ENCODE measurements around the gene PLB1. TPM values are rescaled to one million over a fixed set of nuclear protein-coding genes. Genes with fewer than 3 reads are reported as not detected.

PLB1 gene
- total RNA-seq, 1 experiment from 2014 or later, result 0.10 TPM

DNA sequence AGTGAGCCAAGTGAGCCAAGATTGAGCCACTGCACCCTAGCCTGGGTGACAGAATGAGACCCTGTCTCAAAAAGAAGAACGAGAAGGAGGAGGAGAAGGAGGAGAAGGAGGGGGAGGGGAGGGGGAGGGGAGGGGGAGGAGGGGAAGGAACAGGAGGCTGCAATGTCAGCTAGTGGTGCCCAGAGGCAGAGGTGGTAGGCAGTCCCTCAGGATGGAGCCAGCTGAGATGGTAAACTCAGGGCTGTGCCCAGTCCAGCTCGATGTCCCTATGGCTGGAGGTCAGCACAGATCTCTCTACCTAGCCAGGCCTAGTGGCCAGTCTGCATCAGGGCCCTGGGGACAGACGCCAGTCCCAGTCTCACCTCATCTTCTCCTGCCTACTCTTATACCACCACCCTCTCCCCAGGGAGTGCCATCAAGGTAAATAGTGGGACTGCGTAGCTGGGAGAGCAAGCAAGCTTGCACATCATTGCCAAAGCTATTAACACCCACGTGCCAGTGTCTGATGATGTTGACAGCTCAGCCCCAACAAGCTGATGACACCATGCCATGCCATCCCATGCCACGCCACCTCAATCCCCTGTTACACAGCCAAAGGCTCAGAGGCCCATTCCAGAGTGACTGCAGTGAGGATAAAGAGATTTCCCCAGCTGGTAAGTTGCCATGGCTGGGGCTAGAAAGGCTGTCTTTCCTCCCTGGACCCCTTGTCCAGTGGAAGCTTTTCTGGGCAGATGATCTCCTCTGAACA, 7.6 kb upstream of the PLB1 start:
- in situ Hi-C loops (cut with HindIII; ENCODE audit: low pct_unique_long_range_greater_than_20kb, low sequenced_read_pairs), result no loop called here
- DNase-seq (ENCODE audit: low read depth), result no peak

- DNase-seq (ENCODE audit: low read depth), result no peak
- in situ Hi-C loops (cut with HindIII; ENCODE audit: low pct_unique_long_range_greater_than_20kb, low sequenced_read_pairs), result no loop called here
These were observed 6.8 kb upstream of the PLB1 start for GRCh38 chr2:28488858-28489575.

GRCh38 chr2:28490558-28490957, 5.3 kb upstream of the PLB1 start:
- DNase-seq (ENCODE audit: low read depth), result no peak
- in situ Hi-C loops (cut with HindIII; ENCODE audit: low pct_unique_long_range_greater_than_20kb, low sequenced_read_pairs), result no loop called here

DNA sequence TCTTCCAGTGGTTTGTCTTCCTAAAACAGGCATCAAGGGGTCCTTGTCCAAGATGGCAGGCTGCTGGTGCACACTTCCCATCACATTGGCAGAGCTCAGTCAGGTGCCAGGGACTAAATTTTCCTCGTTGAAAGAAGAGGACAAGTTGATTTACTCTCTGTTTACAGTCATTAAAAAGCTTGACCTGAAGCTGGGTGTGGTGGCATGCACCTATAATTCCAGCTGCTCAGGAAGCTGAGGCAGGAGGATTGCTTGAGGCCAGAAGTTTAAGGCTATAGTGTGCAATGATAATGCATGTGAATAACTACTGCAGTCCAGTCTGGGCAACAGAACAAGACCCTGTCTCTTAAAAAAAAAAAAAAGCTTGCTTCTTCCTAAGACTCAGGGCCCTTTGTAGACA, 3.6 kb upstream of the PLB1 start:
- DNase-seq (ENCODE audit: low read depth), result no peak
- in situ Hi-C loops (cut with HindIII; ENCODE audit: low pct_unique_long_range_greater_than_20kb, low sequenced_read_pairs), result no loop called here

GRCh38 chr2:28493636-28494035, 2.2 kb upstream of the PLB1 start:
- in situ Hi-C loops (cut with HindIII; ENCODE audit: low pct_unique_long_range_greater_than_20kb, low sequenced_read_pairs), result no loop called here
- DNase-seq (ENCODE audit: low read depth), result no peak

DNA sequence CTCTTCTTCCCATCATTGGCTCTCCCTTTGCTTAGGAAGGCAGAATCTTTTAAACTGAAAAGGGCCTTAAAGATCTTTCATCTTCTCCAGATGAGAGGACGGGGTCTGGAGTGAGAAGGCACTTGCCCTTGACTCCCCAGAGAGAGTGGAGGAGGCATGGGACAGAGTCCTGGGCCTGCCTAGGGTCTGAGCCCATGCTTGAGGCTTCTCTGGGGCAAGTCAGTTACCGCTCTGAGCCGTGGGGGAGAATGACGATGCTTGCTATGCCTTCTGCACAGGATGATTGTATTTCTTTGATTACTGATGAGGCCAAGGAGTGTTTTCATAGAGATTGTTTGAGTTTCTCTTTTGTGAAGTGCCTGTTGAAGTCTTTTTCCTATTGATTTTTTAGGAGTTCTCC, 921 bp downstream of the PLB1 start:
- in situ Hi-C loops (cut with HindIII; ENCODE audit: low pct_unique_long_range_greater_than_20kb, low sequenced_read_pairs), result no loop called here
- DNase-seq (ENCODE audit: low read depth), result no peak

DNA sequence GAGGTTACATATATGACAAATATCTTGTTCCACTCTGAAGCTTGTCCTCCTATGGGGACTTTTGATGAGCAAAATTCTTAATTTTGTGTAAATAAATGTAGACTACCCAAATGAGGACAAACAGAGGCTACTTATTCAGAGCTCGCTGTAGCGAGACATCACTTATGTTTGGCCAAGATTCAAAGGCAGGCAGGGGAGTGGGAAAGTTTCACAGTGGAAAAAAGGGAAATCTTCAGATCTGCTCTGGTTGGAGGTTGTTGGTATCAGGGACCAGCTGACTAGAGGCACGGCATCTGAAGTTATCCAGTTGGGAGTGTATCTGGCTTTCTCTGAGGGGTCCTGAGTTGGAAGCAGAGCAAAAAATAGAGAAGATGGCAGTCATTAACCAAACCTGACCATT, 1.3 kb downstream of the PLB1 start:
- in situ Hi-C loops (cut with HindIII; ENCODE audit: low pct_unique_long_range_greater_than_20kb, low sequenced_read_pairs), result no loop called here
- DNase-seq (ENCODE audit: low read depth), result no peak

DNA sequence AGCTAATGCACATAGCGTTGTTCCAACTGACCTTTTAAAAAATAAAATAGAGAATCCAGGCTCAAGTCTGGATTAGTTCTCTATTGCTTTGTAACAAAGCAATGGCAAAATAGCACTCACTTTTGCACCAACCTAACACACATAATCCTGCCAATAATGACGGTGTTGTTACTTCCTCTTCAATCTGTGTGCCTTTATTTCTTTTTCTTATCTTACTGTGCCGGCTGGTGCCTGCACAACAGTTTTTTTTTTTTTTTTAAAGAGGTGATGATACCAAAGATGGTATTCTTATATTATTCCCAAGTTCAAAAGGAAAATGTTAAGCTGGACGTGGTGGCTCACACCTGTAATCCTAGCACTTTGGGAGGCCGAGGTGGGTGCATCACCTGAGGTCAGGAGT, 3.4 kb downstream of the PLB1 start:
- in situ Hi-C loops (cut with HindIII; ENCODE audit: low pct_unique_long_range_greater_than_20kb, low sequenced_read_pairs), result no loop called here
- DNase-seq (ENCODE audit: low read depth), result no peak

DNA sequence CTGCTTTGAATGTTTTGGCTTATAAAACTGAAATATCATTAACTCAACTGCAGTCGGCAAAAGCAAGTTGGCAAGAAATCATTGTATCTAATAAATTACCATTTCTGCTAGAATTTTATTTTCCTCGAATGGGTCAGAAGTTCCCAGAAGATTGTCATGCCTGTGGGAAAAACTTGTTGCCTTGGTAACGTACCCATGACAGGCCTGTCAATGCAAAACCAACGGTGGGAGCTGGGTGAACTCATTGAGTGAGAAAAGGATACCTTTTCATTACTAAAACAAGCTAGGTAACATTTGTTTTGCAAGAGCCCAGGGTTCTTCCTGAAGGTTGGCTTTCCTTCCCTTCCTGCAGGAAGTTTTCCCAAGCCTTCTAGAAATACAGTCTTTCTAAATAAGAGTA, 9.5 kb downstream of the PLB1 start:
- DNase-seq (ENCODE audit: low read depth), result no peak
- in situ Hi-C loops (cut with HindIII; ENCODE audit: low pct_unique_long_range_greater_than_20kb, low sequenced_read_pairs), result no loop called here

GRCh38 chr2:28506112-28506910, 10.5 kb downstream of the PLB1 start:
- DNase-seq (ENCODE audit: low read depth), result no peak
- in situ Hi-C loops (cut with HindIII; ENCODE audit: low pct_unique_long_range_greater_than_20kb, low sequenced_read_pairs), result no loop called here

DNA sequence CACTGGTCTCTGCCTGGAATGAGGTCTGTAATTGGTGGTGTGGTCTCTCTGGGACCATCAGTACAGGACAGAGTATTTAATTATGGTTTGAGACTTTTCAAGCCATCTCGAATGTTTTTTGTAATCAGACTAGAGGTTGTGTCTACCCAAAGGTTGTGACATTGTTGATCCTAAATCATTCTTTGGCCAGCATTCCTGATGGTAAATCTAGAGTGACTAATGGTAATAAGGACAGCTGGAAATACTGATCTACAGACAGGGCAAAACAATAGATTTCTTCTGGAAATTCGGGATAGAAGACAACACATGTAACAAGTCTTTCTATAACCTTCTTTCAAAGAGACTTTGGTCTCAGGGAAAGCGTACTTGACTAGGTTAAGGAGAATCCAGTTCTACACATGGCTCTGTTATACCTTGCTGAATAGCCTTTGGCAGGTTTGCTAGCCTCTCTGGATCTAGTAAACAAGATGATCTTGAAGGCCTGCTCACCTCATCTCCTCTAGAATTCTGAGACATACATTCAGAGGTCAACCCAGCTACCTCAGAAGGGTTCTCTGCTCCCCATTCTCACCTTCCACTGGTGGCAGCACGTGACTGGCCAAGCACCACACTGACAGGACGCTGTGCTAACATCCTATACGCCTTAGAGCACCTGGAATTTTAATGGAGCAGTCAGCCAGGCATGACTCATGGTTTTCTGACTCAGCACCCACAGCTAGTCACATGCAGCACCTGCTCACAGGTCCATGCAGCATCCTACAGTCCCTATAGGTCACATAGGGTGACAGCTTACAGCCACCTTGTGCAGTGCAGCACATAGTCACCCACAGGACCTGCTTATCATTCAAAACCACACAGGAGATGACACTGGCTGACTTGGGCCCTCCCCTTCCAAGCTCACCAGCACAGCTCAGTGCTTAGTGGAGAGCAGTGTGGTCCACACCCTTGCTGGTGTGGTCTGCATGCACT, 12.2 kb downstream of the PLB1 start:
- in situ Hi-C loops (cut with HindIII; ENCODE audit: low pct_unique_long_range_greater_than_20kb, low sequenced_read_pairs), result no loop called here
- peak; percentile 95 for DNase-seq (ENCODE audit: low read depth)

- in situ Hi-C loops (cut with HindIII; ENCODE audit: low pct_unique_long_range_greater_than_20kb, low sequenced_read_pairs), result no loop called here
- DNase-seq (ENCODE audit: low read depth), result no peak
These were observed 13.5 kb downstream of the PLB1 start for GRCh38 chr2:28509361-28509760.

GRCh38 chr2:28510184-28510583, 14.3 kb downstream of the PLB1 start:
- DNase-seq (ENCODE audit: low read depth), result no peak
- in situ Hi-C loops (cut with HindIII; ENCODE audit: low pct_unique_long_range_greater_than_20kb, low sequenced_read_pairs), result no loop called here

DNA sequence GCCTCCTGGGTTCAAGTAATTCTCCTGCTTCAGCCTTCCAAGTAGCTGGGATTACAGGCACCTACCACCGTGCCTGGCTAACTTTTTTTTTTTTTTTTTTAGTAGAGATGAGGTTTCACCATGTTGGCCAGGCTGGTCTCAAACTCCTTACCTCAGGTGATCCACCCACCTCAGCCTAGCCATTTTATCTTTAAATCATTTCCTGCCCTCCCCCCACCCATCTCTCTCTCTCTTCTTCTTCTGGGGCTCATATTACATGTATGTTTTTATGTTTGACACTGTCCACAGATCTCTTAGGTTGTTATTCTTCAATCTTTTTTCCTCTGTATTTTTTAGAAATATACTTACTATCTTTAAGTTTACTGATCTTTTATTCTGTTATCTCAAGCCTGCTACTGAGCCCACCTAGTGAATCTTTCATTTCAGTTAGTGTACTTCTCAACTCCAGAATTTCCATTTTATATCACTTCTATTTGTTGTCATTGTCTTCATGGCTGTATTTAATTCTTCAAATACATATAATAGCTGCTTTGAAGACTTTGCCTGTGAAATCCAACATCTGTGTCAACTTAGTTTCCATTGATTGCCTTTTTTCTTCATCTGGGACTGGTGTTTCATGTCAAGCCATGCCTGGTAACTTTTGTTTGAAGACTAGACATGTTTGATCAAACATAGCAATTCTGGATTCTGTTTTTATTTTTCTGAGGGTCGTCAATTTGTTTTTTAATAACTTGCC, 16.2 kb downstream of the PLB1 start:
- in situ Hi-C loops (cut with HindIII; ENCODE audit: low pct_unique_long_range_greater_than_20kb, low sequenced_read_pairs), result no loop called here
- DNase-seq (ENCODE audit: low read depth), result no peak

DNA sequence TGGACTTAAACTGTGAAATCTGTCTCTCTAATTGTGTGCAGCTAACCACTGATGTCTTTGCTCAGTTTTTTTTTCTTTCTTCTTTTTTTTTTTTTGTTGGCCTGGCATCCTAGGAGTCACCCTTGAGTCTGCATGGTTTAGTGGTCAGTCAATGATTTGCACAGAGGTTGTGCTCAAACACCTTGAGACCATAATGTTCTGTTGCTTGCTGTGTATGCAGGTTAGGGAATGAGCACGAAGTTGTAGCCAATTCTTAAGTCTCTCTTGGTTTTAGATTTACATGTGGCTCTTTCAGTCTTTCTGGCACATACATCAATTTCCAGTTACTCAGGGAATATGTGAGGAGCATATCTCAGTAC, 16.7 kb downstream of the PLB1 start:
- DNase-seq (ENCODE audit: low read depth), result peak; percentile 35
- in situ Hi-C loops (cut with HindIII; ENCODE audit: low pct_unique_long_range_greater_than_20kb, low sequenced_read_pairs), result no loop called here

DNA sequence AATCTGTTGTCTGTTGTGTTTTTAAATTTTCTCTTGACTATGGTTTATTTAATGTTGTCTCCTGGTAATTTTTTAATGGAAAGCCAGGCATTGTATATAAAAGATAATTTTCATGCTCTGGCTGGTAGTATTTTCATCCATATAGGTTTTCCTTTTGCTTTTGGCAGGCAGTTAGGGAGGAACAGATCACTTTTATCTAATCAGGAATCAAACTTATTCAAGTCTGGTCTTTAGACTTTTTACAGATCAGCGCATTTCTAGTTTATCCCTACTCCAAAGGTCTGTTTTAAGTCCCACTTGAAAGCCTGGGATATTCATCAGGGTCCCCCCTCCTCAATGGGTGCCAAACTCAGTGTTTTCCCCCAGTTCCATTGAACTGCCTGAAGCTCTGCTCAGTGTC, 17.2 kb downstream of the PLB1 start:
- in situ Hi-C loops (cut with HindIII; ENCODE audit: low pct_unique_long_range_greater_than_20kb, low sequenced_read_pairs), result no loop called here
- no peak for DNase-seq (ENCODE audit: low read depth)

DNA sequence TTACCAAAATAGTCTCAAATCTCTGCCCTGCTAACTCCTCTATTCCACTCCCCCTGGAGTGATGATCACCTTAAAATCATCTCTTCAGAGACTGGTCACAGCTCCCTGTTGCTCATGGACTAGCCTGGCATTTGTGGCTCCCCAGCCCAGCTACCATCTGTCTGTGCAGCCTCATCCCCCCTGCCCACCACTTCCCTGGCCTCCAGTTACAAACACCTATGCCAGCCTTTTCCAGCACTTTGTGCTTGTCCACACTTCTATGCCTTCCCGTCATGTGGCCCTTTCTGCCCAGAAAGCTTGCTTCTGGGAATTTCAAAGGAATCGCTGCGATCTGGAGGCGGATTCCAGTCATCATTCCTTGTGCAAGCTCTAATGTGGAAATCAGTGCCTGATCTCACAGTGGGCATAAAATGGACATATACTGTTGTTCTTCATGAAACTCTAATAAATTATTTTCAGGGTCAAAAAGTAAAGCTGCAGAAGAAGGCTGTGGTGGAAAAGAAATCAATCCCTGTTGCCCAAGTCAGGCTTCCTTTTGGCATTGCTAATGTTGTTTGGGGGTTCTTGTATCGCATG, 19.4 kb downstream of the PLB1 start:
- no peak for DNase-seq (ENCODE audit: low read depth)
- in situ Hi-C loops (cut with HindIII; ENCODE audit: low pct_unique_long_range_greater_than_20kb, low sequenced_read_pairs), result no loop called here
